Stimulated activated CD8-positive, alpha-beta memory T cell treated with anti-CD3 and anti-CD28 coated beads, Interleukin-7, amount 100 ng/mL, for 24 hours (primary cell): ENCODE data around the gene WSB2.
A peak's percentile ranks its signal among the peaks of the same experiment; 100 is the strongest.
"Not testable (repeated sequence)": the region's sequence is repeated elsewhere in the genome, so short reads cannot be mapped to it uniquely, and the experiment has no call there.

Experiments used
- DNase-seq: peaks from one replicate; pipeline ENCODE4 v3.0.0-alpha.2; 2020; ENCODE audit warnings: low read depth

WSB2 gene

DNA sequence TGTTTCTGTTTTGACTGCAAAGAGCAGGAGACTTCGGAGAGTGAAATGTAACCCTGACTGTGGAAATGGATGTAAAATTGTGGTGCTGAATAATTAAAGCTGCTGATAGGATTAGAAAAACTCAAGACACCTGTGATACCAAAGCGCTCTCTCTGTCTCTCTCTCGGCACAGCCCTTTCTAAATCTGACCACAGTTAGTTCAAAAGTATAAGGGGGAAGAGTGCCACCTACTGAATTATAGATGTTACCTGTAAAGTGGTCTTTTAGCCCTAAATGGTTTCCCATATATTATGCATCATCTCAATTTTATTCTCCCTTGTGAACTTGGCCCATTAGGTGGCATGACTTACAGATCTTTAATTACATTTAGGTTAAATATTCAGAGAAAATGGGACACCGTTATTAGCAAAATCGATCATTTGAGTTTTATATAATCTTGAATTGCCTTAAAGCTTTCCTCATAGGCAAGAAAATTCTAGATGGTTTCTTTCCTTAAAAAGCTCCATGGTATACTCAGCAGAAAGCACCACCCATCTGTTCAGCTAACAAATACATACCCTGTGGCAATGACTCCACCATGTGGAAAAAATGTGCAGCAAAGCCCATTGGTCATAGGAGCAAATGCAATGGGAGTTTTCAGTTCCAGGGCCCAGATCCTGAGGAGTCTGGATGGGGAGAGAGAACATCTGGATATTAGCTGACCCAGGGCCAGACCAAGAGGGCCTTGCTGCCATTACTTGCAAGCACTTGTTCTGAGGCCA is 26.4 kb downstream of the WSB2 start:
- DNase-seq = no peak

DNA sequence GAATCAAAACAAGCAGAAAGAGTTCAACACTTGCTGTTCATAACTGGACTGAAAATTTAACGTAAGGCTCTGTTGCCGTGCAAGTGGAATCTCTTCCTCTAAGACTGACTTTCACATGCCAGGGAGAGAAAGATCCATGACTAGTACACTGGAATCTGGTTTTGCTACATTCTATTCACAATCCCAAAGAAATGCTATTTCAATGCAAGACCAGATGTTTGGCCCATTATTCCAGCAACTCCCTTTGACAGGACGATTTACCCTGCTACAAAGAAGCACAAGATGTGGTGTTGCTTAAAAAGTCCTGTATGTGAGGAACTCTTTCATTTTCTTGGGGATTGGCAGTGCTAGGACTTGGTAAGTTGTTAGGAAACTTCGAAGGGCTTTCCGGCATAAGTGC is 27.1 kb downstream of the WSB2 start:
- no peak for DNase-seq

DNA sequence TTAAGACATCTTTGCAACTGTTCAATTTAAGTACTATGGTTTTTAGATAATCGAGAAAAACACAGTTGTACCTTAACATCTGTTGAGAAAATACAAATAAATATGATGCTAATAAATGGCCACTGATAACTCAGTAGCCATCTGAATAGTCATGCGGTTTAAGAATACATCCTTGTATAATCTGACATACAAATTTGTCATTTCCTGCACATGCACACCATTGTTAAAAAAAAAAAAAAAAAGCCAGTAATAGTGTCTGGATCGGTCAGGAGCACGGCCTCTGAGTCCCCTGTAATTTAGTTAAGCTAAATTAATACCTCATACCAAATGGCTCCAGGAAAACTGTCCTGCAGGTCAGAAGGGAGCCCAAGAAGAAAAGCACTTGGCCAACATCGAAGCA is 27.7 kb downstream of the WSB2 start:
- DNase-seq = no peak

DNA sequence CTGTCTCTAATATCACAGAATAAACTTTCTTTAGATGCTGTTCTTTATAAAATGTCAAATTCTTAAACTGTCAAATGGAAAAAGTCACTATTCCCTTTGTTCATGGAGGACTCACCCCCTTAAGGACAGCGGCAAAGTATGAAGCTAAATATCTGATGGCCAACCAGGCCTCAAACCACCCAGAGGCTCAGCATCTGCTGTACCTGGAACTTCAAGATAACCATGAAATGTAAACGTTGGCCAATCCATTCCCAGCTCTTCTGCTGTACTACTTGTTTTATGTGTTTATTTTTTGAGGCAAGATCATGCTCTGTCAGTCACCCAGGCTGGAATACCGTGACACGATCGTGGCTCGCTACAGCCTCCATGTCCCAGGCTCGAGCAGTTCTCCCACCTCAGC is 28.8 kb downstream of the WSB2 start:
- DNase-seq = no peak

DNA sequence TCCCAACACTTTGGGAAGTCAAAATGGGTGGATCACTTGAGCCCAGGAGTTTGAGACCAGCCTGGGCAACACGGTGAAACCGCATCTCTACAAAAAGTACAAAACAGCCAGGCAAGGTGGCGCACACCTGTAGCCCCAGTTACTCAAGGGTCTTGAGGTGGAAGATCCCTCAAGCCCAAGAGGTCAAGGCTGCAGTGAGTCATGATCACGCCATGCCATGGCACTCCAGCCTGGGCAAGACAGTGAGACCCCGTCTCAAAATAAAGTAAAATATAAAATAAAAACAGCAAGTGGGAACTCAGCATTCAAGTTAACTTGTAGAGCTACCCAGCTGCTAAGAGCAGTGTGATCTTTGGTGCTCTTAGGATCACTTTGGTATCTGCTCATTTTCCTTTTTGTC is 31.8 kb downstream of the WSB2 start:
- DNase-seq = no peak

DNA sequence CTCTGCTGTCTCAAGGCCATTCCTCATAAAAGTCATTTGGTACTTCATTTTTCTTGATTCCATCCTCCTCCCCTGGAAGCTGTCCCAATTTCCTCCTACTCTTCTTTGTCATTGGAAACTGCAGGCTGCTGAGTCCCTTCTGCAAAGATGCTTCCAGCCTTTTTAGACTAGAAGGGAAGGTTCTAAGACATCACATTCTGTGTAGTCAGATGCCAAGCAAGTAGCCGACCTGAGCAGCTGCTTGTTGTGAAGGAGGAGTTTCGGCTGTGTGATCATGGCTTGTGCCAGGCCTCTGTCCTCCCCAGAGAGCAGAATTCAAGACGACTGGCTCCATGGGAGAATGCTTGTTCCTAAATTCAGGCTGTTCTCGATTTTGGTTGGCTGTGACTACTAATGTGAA is 35.8 kb downstream of the WSB2 start:
- no peak for DNase-seq

DNA sequence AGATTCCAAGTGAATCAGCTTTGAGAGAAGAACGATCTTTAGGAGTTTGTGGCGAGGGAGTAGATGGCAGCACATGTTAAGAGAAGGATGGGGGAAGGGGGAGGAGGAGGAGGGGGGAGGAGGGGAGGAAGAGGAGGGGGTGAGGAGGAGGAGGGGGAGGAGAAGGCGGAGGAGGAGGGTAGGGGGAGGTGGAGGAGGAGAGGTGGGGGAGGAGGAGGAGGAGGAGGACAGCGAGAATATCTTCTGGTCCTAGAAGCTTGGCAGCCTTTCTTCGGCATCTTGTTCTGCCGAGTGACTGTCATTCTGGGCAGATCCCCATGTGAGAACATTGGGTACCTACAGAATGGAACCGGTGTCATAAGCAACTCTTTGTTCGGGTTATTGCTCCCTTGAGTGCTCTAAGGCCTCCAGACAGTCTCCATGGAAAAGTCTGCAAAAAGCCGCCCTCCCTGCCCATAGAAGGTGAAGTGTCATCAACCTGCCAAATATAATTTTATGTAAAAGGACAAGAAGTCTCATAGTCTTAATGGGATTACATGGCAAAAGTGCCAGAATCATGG is 37.6 kb downstream of the WSB2 start:
- no peak for DNase-seq

DNA sequence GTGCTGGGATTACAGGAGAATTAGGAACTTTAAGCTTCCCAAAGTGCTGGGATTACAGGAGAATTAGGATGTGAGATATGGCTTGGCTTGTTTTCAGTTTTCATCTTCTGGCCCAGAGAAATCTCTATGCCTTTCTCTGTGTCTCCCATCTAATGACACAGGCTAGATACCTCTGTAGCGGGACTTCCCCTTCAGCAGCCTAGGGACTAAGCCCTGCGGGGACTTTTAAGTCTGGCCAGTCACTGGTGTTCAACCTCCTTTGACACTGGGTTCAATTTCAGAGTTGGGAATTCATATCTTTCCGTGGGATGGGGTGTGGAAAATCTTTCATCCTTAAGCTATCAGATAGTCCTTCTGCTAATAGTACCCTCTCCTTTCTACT is 38.3 kb downstream of the WSB2 start:
- DNase-seq = no peak

DNA sequence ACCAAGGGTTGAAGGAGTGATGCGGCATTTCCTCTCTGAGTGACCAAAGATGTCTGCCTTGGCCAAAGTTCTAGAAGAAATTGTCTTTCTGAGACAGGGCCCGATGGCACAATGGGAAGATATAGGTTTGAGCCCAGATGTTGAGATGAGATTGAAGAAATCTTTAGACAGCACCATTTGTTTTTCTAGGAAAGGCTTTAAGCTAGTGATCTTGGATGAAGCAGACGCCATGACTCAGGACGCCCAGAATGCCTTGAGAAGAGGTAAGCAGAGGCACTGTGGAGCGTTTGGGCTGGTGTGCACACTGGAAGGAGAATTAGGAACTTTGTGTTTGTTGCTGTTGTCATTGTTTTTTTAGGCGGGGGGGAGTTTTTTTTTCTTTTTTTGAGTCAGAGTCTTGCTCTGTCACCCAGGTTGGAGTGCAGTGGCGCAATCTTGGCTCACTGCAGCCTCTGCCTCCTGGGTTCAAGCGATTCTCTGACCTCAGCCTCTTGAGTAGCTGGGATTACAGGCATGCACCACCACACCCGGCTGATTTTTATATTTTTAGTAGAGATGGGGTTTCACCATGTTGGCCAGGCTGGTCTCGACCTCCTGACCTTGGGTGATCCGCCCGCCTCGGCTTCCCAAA is 38.8 kb downstream of the WSB2 start:
- DNase-seq = not testable (repeated sequence)

DNA sequence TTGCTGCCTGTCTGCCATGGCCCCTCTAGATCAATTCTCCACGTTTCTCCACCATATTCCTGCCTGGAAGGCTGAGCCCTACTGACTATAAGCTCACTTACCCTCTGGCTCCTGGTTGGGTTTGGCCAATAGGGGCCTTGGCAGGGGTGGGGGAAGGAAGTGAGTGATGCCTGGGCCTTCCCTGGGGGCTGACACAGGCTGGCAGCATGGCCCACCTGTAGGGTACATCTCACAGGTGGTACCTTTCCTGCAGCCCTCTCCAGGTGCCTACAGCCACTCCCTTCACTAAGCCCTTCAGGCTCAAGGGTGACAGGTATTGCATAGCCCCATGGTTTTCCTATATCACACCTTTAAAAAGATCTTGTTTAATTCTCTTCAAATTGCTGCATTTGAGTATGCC is 40.9 kb downstream of the WSB2 start:
- no peak for DNase-seq

DNA sequence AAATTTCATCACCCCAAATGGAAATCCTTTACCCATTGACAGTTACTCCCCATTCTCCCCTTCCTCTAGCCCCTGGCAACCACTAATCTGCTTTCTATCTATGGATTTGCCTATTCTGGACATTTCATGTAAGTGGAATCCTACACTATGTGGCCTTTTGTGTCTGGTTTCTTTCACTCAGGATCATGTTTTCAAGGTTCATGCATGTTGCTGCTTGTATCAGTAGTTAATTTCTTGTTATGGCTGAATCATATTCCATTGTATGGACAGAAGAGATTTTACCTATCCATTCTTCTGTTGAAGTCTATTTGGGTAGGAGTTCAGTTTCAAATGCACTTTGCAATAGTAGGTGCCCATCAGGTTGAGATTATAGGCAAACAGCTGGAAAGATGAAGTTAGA is 43.1 kb downstream of the WSB2 start:
- no peak for DNase-seq

DNA sequence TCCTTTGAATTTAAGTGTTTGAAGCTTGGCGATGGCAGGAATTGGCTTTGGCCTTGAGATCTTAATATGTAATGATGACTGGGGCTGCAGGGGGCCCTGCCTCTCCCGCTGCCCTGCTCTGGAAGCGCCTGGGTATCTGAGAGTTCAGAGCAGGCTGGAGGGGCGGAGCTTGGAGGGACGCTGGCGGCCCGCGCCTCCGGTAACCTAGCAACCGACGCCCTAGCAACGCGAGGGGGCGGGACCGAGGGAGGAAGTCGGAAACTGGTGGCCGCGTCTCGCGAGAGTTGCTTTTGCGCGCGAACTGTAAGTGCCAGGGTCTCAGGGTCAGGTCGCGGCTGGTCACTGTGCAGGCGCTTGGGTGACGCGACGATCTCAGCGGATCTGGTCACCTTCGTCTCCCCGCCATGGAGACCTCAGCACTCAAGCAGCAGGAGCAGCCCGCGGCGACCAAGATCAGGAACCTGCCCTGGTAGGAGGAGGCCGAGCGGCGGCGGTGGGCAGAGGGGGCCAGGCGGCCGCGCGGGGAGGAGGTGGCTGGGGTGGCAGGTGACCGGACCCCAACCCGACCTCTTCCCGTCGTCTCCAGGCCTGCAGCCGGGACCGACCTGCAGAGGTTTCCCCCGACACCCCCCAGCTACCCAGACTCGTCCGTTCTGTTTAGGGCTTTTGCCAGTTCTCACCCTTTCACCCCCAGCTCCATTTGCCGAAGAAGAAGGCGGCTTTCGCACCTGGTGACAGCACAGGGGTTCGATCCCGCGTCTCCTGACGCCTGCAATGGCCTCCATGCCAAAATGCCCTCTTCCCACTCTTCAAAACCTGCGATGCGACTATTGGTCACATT is 44.3 kb downstream of the WSB2 start, which contains the start of gene RFC5:
Gene RFC5 (plus strand): TSS at position 280 of the 841 bp plus-strand sequence. CDS start 125 bp downstream, at position 405.
- DNase-seq = peak; percentile 97

DNA sequence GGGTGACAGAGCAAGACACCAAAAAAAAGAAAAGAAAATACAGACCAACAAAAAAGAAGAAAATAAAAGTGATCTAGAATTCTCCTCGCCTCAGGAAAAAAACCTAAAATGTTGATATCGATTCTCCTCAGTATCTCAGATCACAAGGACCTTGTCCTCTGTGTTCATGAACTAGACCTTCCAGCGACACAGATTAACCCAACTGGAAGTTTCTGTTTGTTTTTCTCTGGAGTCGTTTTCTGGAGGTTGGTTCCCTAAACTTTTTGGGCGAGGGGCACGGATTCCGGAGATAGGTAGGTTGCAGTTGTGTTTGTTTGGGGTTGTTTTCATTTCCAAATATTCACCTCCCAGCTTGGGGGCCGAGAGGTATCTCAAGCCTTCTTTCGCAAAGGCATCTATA is 45.0 kb downstream of the WSB2 start:
- no peak for DNase-seq

DNA sequence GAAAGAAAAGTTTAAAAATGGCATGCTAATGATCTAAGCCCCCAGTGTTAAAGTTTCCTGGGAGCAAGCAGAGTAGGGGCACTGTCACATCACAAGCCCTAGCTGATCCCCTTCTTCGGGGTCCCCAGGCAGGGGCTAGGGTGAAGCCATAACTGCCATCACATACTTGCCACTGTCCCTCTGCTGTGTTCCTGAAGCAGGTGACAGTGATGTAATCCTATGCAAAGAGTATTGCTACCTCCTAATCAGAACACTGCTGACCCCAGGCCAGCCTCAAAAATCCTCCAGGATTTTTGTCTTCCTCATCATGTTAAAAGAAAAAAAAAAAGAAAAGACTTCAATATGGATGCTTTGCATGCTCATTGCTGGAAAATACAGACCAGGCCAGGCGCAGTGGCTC is 45.7 kb downstream of the WSB2 start:
- DNase-seq = no peak

DNA sequence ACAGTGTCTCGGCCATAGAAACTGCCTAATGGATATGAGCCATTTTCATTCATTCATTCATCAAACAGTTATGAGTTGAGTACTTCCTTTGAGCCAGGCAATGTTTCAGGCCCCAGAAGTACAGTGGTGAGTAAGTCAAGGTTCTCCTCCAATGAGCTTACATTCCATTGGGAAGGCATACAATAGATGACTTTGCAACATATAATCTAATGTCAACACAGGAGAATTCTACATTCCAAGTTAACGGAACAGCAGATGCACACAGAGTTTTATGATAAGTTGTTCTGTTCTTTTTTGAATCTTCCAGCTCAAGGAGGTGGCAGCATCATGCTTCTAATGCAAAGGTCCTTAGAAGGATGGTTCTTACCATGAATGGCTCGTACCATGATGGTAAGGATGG is 47.7 kb downstream of the WSB2 start:
- DNase-seq = no peak

DNA sequence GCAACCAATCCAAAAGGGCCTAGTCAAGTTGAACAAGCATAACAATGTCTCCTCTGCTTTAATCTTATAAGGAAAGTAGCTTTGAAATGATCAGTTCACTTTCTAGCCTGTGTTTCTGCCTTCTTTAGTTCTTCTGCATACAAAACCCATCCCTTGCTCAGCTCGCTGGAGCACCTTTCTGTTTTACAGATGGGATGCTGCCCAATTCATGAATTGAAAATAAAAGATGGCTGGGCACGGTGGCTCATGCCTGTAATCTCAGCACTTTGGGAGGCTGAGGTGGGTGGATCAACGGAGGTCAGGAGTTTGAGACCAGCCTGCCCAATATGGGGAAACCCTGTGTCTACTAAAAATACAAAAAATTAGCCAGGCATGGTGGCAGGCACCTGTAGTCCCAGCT is 49.0 kb downstream of the WSB2 start:
- no peak for DNase-seq

DNA sequence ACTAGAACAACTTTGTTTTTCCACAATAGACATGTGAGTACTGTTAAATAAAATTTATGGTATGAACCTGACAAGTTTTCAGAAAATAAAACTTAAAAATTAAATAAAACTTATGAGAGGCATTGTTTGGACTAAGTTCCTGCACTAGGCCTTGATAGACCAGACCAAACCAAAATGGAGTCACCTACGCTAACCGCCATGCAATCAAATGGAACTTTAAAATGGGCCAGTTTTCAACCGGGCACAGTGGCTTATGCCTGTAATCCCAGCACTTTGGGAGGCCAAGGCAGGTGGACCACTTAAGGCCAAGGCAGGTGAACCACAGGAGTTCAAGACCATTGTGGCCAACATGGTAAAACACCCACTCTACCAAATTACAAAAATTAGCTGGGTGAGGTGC is 49.6 kb downstream of the WSB2 start:
- no peak for DNase-seq

DNA sequence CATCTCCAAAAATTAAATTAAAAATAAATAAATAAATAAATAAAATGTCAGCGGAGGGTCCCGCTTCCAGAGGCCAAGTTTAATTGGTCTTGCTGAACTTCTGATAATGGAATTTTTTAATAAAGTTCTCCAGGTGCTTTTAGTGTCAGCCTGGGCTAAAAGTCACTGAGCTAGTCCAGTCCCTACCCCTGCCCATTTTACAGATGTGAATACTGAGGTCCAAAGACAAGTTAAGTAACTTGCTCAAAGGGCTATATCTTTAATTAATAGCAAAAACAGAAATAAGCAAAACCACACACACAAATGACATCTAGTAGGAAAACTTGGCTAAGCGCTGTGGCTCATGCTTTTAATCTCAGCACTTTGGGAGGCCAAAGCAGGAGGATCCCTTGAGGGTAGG is 50.1 kb downstream of the WSB2 start:
- DNase-seq = no peak

DNA sequence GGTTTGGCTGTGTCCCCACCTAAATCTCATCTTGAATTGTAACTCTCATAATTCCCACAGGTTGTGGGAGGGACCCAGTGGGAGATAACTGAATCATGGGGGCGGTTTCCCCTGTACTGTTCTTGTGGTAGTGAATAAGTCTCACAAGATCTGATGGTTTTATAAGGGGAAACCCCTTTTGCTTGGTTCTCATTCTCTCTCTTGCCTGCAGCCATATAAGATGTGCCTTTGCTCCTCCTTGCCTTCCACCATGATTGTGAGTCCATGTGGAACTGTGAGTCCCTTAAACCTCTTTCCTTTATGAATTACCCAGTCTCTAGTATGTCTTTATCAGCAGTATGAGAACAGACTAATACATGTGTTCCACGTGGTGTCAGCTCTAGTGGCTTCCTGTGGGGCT is 61.2 kb downstream of the WSB2 start:
- not testable (repeated sequence) for DNase-seq

DNA sequence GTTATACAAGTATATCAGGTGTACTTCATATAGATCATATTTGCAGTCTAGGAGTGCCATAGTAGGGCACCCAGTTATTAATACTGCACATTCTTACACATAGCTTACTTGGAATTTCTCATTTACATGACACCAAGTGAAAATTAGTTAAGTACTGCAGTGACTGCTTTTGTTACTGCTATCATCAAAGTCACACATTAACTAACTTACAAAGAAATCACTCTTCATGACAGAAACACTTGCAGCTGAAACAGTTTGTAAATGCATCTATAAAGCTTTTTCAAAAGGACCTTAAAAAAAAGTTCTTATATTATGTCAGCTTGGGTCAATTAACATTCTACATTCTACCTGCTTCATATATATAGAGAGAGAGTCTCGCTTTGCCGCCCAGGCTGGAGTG is 62.3 kb downstream of the WSB2 start:
- no peak for DNase-seq

DNA sequence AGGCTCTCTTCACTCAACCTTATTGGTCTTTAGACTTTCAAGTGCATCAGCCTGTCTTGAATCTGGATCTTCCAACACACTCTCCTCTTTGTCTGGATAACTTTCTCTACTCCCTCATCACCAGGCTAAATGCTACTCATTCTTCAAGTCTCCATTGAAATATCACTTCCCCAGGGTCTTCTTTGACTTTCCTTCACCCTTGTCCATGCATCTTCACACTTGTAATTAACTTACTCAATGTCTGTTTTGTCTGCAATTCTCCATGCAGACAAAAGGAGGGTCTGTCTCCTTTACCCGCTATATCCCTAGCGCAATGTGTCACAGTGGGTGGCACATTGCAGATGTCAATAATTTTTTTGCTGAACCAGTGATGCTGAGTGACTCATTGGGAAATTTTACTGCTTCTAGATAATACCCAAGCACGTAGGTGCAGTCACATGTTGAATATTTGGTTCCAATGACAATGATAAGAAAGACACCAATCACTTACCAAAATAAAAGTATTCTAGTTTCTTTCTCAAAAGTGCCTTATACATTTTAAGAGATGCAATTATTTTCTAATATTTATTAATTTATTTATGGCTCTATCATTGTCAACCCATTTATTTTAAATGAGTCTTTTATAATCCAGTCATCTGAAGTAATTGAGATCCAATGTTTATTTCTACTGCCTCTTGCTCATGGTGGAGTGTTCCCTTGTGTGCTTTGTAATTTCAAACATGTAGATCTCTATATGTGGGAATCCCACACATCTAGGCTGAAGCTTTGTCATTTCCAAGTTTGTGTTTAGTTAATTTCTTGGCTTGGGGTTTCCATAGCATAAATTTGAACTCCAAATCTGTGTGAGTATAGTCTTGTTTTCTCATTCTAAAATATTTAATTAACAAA is 66.2 kb downstream of the WSB2 start:
- no peak for DNase-seq
